ENCODE results near the gene FBXO15.

DNA sequence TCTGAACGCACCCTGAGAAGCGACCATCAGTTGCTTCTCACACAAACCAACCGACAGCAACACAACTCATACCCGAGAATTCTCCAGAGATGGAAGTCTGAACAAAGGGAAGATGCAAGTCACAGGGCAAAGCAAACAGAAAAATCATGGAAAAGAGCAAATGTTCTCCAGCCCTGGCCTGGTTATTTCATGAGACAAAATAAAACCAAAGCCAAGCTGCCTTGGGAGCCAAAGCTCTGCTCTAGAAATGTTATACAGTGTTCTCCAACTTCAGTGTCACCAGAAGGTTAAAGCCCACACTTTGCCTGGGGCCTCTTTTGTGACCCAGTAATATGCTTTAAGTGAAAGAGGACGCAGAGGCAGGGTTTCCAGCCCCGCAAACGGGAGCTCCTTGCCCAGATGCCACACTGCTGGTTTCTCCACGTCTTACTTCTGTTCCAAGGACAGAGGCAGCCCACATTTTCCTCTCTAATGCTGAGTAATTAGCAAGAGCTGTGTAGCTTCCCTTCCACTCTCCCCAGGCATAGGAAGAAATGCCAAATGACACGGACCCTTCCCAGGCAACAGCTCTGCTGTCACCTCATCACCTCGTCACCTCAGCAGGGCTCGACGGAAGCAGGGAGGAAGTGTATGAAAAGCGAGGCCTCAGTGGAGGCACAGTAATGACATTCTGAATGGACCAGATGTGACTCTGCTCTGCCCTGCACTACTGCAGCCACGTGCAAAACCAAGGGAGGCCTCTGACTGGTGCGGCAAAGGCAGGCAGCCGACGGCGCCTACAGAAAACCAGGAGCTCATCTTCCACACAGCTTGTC, 64.7 kb downstream of the FBXO15 start:
- TF ChIP-seq, protein P1, sequence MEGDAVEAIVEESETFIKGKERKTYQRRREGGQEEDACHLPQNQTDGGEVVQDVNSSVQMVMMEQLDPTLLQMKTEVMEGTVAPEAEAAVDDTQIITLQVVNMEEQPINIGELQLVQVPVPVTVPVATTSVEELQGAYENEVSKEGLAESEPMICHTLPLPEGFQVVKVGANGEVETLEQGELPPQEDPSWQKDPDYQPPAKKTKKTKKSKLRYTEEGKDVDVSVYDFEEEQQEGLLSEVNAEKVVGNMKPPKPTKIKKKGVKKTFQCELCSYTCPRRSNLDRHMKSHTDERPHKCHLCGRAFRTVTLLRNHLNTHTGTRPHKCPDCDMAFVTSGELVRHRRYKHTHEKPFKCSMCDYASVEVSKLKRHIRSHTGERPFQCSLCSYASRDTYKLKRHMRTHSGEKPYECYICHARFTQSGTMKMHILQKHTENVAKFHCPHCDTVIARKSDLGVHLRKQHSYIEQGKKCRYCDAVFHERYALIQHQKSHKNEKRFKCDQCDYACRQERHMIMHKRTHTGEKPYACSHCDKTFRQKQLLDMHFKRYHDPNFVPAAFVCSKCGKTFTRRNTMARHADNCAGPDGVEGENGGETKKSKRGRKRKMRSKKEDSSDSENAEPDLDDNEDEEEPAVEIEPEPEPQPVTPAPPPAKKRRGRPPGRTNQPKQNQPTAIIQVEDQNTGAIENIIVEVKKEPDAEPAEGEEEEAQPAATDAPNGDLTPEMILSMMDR (IDR thresholded peaks at IDR 0.05): no peak
- TF ChIP-seq POLR2AphosphoS5 (IDR thresholded peaks at IDR 0.05) (no peak), POLR2A (IDR thresholded peaks at IDR 0.05) (no peak)
